Endometrium (tissue), 2 donors: ENCODE measurements around the gene CACNG4.

Experiments
- FAIRE-seq: peaks from 2 replicates; lab custom pipeline; 2012; peaks lifted over from hg19 to GRCh38; lab: Jason Lieb, UNC
- donor health status: control.
- donor health status: control.

CACNG4 gene

GRCh38 chr17:67043283-67043682 is 78.8 kb downstream of the CACNG4 start:
- no peak for FAIRE-seq

GRCh38 chr17:67044016-67044772 is 79.7 kb downstream of the CACNG4 start, which contains the start of gene CACNG1:
CACNG1 (plus strand) TSS chr17:67044554; CDS start chr17:67044661, 107 bp downstream.
- no peak for FAIRE-seq

- FAIRE-seq, result no peak
Observed at GRCh38 chr17:67044940-67045339, 80.4 kb downstream of the CACNG4 start.

- no peak for FAIRE-seq
Observed at GRCh38 chr17:67046398-67046797, 81.9 kb downstream of the CACNG4 start.

DNA sequence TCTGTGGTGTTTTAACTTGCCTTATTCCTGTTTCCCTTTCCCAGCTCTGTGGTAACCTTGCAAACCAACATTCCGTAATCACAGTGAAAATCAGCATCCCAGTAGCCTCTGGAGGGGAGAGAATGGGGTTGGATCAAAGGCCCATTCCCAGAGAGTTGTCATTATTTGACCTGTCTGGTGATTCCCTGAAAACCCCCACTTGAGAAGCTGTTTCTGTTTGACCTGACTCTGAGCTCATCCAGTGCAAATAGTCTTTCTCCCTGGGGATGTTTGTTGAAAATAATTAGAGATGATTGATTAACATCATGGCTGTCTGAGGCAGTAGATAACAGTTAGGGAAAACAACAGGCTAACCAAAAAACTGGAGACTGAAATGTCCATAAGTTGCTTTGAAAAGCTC is 82.9 kb downstream of the CACNG4 start:
- no peak for FAIRE-seq

DNA sequence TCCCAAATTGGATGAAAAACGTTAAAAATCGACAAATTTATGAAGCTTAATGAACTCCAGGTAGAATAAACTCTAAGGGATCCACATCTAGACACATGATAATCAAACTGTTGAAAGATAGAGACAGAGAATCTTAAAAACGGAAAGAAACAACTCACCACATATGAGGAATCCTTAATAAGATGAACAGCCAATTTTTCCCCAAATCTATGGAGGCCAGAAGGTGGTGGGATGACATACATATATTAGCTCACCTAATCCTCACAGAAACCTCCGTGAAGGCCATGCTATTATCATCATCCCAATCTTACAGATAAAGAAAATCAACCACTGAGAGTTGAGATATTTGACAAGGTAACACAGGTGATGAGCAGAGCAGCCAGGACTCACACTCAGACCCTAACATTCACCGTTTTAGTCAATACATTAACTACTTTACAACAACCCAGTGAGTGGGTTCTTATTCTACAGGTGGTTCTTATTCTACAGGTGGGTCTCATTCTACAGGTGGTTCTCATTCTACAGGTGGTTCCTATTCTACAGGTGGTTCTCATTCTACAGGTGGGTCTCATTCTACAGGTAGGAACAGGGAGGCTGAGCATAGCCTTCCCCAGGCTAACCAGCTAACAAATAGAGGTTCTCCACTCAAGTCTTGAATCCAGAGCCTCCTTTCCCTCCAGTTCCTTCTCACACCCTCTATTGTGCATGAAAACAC is 84.7 kb downstream of the CACNG4 start:
- no peak for FAIRE-seq

- FAIRE-seq, result no peak
Observed at GRCh38 chr17:67050066-67050465, 85.6 kb downstream of the CACNG4 start.

DNA sequence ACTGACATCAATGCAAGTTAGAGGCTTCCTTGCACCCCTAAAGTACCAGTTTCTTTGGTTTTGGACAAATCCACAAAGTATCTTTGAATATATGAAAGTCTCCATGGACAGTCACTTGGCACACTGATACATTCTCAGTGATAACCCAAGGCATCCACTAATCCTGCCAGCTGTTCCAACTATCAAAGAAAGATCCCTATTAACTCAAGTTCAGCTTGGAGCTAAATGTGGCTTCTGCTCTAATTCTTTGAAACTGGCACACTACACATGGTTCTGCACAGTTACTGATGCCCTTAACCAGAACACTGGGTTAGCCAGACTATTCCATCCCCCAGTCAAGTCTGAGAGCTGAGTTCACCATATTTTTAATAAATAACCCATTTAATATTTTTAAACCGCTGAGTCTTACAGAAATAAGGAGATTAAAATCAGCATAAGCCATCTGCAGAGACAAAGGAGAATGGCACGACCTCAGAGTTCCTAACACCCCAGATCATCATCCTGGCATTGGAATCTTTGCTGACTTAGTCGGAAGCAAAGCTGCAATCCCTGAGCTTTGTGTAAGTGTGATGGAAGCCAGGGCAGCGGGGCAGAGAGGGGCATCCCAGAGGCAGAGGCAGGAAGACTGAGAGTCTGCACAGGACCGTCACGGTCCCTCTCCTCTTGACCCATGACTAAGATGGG is 86.1 kb downstream of the CACNG4 start:
- FAIRE-seq, result no peak

DNA sequence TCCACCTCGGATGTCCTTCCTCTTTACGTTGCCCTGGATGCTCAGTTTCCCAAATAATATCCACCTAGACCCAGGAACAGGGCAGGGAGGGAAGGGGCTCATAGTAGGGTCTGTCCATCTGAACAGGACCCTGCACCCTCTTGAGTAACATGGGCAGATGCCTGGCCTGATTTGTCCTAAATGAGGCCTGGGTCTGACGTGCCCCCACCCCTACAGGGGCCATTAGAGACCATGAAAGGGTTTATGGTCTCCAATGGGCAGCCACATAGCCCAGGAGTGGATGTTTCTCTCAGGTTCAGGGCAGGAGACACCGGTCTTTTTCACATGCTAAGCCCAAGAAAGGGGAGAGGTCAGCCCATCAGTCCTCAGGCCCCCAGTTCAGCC is 86.6 kb downstream of the CACNG4 start:
- no peak for FAIRE-seq

DNA sequence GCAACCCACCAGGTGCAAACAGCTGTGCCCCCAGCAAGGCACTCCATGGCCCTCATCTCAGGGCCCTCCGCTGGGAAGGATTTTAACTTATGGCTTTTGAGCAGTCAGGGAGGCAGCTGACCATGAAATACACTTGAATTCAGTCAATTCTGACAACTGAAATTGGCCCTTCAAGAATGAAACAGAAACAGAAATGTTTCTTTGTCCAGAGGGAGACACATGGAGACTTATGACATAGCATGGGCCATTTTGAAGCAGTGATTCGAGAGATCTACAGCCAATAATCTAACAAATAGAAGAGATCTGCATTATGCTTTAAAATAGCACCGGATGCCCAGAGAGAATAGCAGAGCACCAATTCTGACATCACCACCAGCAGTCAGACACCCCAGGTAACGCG is 87.3 kb downstream of the CACNG4 start:
- no peak for FAIRE-seq

DNA sequence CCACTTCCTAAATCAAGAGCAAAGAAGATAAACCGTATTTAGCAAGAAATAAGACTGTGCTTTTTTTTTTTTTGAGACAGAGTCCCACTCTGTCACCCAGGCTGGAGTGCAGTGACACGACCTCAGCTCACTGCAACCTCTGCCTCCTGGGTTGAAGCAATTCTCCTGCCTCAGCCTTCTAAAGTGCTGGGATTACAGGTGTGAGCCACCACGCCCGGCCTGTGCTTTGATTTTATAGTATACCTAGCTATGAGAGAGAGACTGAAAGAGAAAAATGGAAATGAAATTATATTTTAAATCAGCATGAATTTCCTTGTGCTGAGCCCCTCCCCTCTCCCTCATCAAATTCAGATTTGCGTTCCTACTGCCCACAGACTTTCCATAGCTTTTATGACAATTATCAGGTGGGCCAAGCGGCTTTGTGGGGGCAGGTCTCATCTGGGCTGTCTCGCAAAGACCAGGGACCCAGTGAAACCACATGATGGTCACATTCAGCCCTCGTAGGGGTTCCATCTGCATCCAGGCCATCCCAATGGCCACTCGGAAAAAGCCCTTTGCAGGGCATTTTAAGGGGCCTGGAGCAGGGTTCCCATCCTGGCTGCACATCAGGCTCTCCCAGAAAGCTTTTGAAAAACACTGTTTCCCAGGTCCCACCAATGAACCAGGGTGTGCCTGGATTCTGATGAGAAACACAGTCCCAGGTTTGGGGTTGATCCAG is 88.4 kb downstream of the CACNG4 start:
- FAIRE-seq, result no peak

GRCh38 chr17:67053438-67054000 is 89.0 kb downstream of the CACNG4 start:
- no peak for FAIRE-seq

GRCh38 chr17:67054011-67054591 is 89.6 kb downstream of the CACNG4 start:
- no peak for FAIRE-seq

- no peak for FAIRE-seq
Observed at GRCh38 chr17:67054608-67055007, 90.1 kb downstream of the CACNG4 start.

DNA sequence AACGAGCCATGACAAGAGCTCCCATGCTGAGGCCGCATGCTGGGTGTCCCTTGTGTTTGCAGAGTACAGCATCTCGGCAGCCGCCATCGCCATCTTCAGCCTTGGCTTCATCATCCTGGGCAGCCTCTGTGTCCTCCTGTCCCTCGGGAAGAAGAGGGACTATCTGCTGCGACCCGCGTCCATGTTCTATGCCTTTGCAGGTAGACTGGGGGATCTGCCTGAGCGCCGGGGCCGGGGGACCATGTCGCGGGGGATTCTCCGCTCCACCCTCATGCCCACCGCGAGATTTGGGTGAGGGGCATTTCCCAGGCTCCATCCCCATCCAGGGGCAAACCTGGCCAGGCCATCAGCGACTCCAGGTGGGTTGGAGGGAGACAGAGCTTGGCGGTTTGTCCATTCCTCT is 90.5 kb downstream of the CACNG4 start:
- FAIRE-seq, result no peak

- FAIRE-seq, result no peak
Observed at GRCh38 chr17:67055811-67056745, 91.6 kb downstream of the CACNG4 start.

- FAIRE-seq, result no peak
Observed at GRCh38 chr17:67056746-67057490, 92.4 kb downstream of the CACNG4 start.

- no peak for FAIRE-seq
Observed at GRCh38 chr17:67058036-67058435, 93.5 kb downstream of the CACNG4 start.

DNA sequence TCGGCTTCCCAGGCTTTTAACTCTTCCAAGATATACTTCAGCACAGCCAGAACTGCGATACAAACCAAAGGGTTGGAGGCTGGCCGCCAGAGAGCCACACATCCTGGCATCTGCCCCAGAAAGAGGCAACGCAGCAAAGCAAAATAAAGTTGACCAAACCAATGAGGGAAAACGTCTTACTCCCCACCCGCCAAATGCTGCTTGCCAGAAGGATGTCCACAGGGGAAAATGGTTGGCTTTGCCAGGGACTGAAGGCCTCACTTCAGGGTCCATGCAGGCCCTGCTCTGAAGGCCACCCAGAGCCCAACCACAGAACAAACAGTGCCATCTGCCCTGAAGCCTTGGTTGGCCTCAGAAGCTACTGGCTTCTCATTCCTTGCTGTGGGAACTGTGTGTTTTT is 94.9 kb downstream of the CACNG4 start:
- FAIRE-seq, result no peak

GRCh38 chr17:67063141-67063540 is 98.6 kb downstream of the CACNG4 start:
- no peak for FAIRE-seq
